ENCODE data around the gene AMELX. TPM values are rescaled to one million over a fixed set of nuclear protein-coding genes. Genes with fewer than 3 reads are reported as not detected.

The AMELX gene
- total RNA-seq (not detected), polyA plus RNA-seq (ENCODE audit: insufficient read depth, low read depth, low replicate concordance) (not detected)
- long read RNA-seq, donor 1, result 0 reads
- long read RNA-seq, donor 2, result 0 reads
- long read RNA-seq, donor 3, result 0 reads
- long read RNA-seq, donor 4, result 0 reads
- long read RNA-seq, donor 5, result 0 reads
- long read RNA-seq, donor 6, result 0 reads
- long read RNA-seq, donor 7, result 0 reads
- long read RNA-seq, donor 8, result 0 reads
- long read RNA-seq, donor 9, result 0 reads
- long read RNA-seq, donor 10, result 0 reads

DNA sequence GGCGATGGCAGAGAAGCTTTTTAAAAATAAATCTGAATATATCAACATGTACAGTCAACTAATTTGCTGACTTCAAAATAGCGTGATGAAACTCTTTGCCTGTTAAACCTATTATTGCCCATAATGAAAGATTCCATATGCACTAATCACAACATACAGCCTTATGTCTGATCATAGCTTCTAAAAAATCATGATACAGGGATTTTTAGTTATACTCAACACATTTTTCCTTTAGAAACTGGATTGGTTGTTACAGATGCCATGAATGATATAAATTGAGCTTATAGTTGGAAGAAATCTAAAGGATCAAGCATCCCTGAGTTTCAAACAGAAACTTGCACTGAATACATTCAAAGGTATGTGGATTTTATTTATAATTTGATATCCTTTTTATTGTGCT, at the start of gene AMELX:
TSS of gene AMELX (plus strand) at position 301 of the 400 bp plus-strand sequence. CDS start 1,376 bp downstream, outside the sequence.
- intact Hi-C loops (cut with DNase I), result no loop called here
- Histone ChIP-seq H3K9ac (ENCODE audit: low read length in 3 of 3) (no peak within 1 kb of the TSS), H3K36me3 (ENCODE audit: control insufficient read depth in 2 of 3, insufficient read depth in 3 of 3, low read length in 3 of 3) (no peaks in the 10 kb centered on the region), H3K4me1 (ENCODE audit: control insufficient read depth in 2 of 3, insufficient read depth in 2 of 3, low read depth in 1 of 3, low read length in 3 of 3) (no peaks in the 10 kb centered on the region), H3K4me3 (ENCODE audit: low read length in 3 of 3) (no peak within 1 kb of the TSS), H3K27me3 (ENCODE audit: control insufficient read depth, insufficient read depth, low read length) (peaks cover 2% of the 10 kb centered on the region), H3K9me3 (ENCODE audit: control insufficient read depth in 2 of 3, insufficient read depth in 1 of 3, low read length in 3 of 3) (no peaks in the 10 kb centered on the region), H3K27ac (ENCODE audit: low read depth in 2 of 2, low read length in 2 of 2) (no peak within 1 kb of the TSS)
- FAIRE-seq (no peak), DNase-seq (no peak)
- TF ChIP-seq, protein P1, sequence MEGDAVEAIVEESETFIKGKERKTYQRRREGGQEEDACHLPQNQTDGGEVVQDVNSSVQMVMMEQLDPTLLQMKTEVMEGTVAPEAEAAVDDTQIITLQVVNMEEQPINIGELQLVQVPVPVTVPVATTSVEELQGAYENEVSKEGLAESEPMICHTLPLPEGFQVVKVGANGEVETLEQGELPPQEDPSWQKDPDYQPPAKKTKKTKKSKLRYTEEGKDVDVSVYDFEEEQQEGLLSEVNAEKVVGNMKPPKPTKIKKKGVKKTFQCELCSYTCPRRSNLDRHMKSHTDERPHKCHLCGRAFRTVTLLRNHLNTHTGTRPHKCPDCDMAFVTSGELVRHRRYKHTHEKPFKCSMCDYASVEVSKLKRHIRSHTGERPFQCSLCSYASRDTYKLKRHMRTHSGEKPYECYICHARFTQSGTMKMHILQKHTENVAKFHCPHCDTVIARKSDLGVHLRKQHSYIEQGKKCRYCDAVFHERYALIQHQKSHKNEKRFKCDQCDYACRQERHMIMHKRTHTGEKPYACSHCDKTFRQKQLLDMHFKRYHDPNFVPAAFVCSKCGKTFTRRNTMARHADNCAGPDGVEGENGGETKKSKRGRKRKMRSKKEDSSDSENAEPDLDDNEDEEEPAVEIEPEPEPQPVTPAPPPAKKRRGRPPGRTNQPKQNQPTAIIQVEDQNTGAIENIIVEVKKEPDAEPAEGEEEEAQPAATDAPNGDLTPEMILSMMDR (IDR thresholded peaks at IDR 0.05; ENCODE audit: borderline replicate concordance, extremely low read depth, insufficient read depth), result no peak

DNA sequence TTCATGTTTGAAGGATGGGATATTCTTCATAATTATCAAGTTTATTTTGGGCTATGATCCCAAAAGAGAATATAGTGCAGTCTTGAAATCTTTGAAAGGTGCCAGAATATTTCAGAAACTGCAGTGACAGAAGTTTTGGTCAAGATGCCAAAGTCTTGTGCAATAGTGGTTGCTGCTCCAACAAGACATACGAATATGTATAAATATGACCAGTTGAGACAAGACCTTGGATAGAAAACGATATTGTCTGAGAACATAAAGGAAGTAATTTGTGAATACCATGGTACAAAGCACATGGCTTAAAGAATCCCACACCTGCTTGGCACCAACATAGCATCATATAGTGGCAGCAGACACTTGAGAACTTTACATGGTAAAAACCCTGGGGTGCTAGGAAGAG, 48.6 kb upstream of the AMELX start:
- no peaks in the 10 kb centered on the region for H3K36me3 ChIP-seq (ENCODE audit: control insufficient read depth in 2 of 3, insufficient read depth in 3 of 3, low read length in 3 of 3)
- H3K9ac ChIP-seq (ENCODE audit: low read length in 3 of 3), result no peak overlapping the region
- DNase-seq (no peak), FAIRE-seq (no peak)
- H3K4me3 ChIP-seq (ENCODE audit: low read length in 3 of 3), result no peak overlapping the region
- intact Hi-C loops (cut with DNase I), result no loop called here
- no peaks in the 10 kb centered on the region for H3K4me1 ChIP-seq (ENCODE audit: control insufficient read depth in 2 of 3, insufficient read depth in 2 of 3, low read depth in 1 of 3, low read length in 3 of 3)
- no peaks in the 10 kb centered on the region for H3K9me3 ChIP-seq (ENCODE audit: control insufficient read depth in 2 of 3, insufficient read depth in 1 of 3, low read length in 3 of 3)
- H3K27me3 ChIP-seq (ENCODE audit: control insufficient read depth, insufficient read depth, low read length), result no peaks in the 10 kb centered on the region
- H3K27ac ChIP-seq (ENCODE audit: low read depth in 2 of 2, low read length in 2 of 2), result no peak overlapping the region
- TF ChIP-seq, protein P1 (IDR thresholded peaks at IDR 0.05; ENCODE audit: borderline replicate concordance, extremely low read depth, insufficient read depth), result no peak

DNA sequence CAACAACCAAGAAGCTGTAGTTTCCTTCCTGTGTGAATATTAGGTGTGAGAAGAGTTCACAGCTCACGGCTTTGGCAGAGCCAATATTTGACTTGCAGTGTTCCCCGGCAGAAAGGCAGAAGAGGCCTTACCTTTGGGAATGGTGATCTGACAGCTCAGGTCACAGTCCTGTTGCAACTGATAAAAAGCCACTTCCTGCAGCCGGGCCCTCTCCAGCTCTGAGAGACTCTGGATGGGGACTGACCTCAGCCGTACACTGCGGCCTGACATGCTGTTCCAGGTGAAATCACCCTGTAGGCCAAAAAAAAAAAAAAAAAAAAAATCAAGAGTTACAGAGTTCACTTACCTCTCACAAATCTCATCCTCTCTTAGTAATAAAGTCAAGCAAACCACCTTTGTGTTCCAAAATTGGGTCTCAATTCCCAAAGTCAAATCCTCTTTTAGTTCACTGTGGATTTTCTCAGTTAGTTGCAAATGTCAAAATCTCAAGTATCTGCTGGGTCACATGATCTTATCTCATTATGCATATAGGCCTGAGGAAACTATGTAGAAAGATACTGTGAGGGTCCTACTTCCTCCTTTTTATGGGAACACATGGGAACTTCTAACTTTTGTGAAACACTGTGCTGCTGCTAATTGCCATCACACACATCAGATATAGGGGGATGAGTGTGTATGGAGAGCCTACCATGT, 38.6 kb upstream of the AMELX start:
- no peak for DNase-seq
- intact Hi-C loops (cut with DNase I), result no loop called here
- Histone ChIP-seq H3K4me3 (ENCODE audit: low read length in 3 of 3) (no peak overlapping the region), H3K27me3 (ENCODE audit: control insufficient read depth, insufficient read depth, low read length) (no peaks in the 10 kb centered on the region), H3K9ac (ENCODE audit: low read length in 3 of 3) (no peak overlapping the region), H3K9me3 (ENCODE audit: control insufficient read depth in 2 of 3, insufficient read depth in 1 of 3, low read length in 3 of 3) (no peaks in the 10 kb centered on the region), H3K36me3 (ENCODE audit: control insufficient read depth in 2 of 3, insufficient read depth in 3 of 3, low read length in 3 of 3) (no peaks in the 10 kb centered on the region), H3K4me1 (ENCODE audit: control insufficient read depth in 2 of 3, insufficient read depth in 2 of 3, low read depth in 1 of 3, low read length in 3 of 3) (no peaks in the 10 kb centered on the region), H3K27ac (ENCODE audit: low read depth in 2 of 2, low read length in 2 of 2) (no peak overlapping the region)
- no peak for FAIRE-seq
- TF ChIP-seq, protein P1 (IDR thresholded peaks at IDR 0.05; ENCODE audit: borderline replicate concordance, extremely low read depth, insufficient read depth), result no peak

Data from kidney (tissue), 22 donors.